Right lobe of liver (tissue), 4 donors: Measurements from ENCODE around the gene UBE3B.

Experiments
- POLR2A ChIP-seq: fragments of 450-650 bp; IDR thresholded peaks from one replicate; pipeline ENCODE4 v1.6.1; 2017; ENCODE audit warnings: antibody characterized with exemption, mild to moderate bottlenecking
- TF ChIP-seq, protein P1 (sequence below), 4 donors: fragments of 200-600 bp in 3 of 4; fragments of 450-650 bp in 1 of 4; IDR thresholded peaks; one replicate each; pipeline versions ENCODE4 v1.5.1 to v1.8.0; 2016 to 2022; ENCODE audit warnings: antibody characterized with exemption in 4 of 4, mild to moderate bottlenecking in 2 of 4
- donor health status: DM: no; HTN: no; CAD: no.
- donor health status: DM: no; HTN: no; CAD: no.
- donor health status: DM: no; HTN: yes; CAD: no.

DNA sequence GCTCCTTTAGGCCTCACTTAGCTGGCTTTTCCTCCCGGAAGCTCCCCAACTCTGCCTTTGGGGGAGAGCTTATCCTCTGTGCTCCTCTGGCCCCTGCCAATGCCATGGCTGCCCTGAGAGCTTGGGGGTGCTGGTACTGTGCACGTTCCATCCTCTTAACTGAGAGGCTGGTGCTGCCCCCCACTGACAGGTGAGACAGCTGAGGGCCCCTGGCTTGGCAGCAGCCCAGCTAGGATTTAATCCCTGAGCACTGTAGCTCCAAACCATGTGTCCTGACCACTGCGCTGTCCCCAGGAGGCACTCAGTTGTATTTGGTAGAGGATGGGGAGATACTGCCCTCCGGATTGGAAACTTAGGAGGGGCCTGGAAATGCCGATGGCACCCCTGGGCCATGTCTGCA lies 46.1 kb downstream of the UBE3B start:
- TF ChIP-seq POLR2A = no peak
- TF ChIP-seq, protein P1, sequence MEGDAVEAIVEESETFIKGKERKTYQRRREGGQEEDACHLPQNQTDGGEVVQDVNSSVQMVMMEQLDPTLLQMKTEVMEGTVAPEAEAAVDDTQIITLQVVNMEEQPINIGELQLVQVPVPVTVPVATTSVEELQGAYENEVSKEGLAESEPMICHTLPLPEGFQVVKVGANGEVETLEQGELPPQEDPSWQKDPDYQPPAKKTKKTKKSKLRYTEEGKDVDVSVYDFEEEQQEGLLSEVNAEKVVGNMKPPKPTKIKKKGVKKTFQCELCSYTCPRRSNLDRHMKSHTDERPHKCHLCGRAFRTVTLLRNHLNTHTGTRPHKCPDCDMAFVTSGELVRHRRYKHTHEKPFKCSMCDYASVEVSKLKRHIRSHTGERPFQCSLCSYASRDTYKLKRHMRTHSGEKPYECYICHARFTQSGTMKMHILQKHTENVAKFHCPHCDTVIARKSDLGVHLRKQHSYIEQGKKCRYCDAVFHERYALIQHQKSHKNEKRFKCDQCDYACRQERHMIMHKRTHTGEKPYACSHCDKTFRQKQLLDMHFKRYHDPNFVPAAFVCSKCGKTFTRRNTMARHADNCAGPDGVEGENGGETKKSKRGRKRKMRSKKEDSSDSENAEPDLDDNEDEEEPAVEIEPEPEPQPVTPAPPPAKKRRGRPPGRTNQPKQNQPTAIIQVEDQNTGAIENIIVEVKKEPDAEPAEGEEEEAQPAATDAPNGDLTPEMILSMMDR (IDR thresholded peaks at IDR 0.05) = no peak
